ENCODE measurements around the gene ZNF548. TPM values are rescaled to one million over a fixed set of nuclear protein-coding genes. Genes with fewer than 3 reads are reported as not detected.

Gene ZNF548
- total and polyA plus RNA-seq, 2 experiments from 2014 or later = 1.9 to 9.8 TPM

- TF ChIP-seq ZNF462 (CRISPR knock-in tag; IDR thresholded peaks at IDR 0.05) (no peak), ZNF331 (CRISPR knock-in tag; IDR thresholded peaks at IDR 0.05; ENCODE audit: low read depth) (no peak), EZH2 (IDR thresholded peaks at IDR 0.05; ENCODE audit: low read depth, unreplicated experiment) (no peak), ZNF114 (CRISPR knock-in tag; IDR thresholded peaks at IDR 0.05) (no peak), CREB1 (CRISPR knock-in tag; IDR thresholded peaks at IDR 0.05; ENCODE audit: low read depth) (no peak), EZH2phosphoT487 (IDR thresholded peaks at IDR 0.05; ENCODE audit: unreplicated experiment) (no peak), JUNB (IDR thresholded peaks at IDR 0.05; ENCODE audit: unreplicated experiment) (no peak)
- TF ChIP-seq, protein P1, sequence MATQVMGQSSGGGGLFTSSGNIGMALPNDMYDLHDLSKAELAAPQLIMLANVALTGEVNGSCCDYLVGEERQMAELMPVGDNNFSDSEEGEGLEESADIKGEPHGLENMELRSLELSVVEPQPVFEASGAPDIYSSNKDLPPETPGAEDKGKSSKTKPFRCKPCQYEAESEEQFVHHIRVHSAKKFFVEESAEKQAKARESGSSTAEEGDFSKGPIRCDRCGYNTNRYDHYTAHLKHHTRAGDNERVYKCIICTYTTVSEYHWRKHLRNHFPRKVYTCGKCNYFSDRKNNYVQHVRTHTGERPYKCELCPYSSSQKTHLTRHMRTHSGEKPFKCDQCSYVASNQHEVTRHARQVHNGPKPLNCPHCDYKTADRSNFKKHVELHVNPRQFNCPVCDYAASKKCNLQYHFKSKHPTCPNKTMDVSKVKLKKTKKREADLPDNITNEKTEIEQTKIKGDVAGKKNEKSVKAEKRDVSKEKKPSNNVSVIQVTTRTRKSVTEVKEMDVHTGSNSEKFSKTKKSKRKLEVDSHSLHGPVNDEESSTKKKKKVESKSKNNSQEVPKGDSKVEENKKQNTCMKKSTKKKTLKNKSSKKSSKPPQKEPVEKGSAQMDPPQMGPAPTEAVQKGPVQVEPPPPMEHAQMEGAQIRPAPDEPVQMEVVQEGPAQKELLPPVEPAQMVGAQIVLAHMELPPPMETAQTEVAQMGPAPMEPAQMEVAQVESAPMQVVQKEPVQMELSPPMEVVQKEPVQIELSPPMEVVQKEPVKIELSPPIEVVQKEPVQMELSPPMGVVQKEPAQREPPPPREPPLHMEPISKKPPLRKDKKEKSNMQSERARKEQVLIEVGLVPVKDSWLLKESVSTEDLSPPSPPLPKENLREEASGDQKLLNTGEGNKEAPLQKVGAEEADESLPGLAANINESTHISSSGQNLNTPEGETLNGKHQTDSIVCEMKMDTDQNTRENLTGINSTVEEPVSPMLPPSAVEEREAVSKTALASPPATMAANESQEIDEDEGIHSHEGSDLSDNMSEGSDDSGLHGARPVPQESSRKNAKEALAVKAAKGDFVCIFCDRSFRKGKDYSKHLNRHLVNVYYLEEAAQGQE (IDR thresholded peaks at IDR 0.05; ENCODE audit: unreplicated experiment) = no peak
These were observed 33.7 kb upstream of the ZNF548 start (continued) for GRCh38 chr19:57355916-57356315.

Measured in GM23338 (cell line).